ENCODE measurements around the gene ALK. TPM values are rescaled to one million over a fixed set of nuclear protein-coding genes. Genes with fewer than 3 reads are reported as not detected.

The ALK gene
- polyA plus RNA-seq, 1 of the 3 experiments (the other 2 are of a cell fraction), result 0.30 TPM

- WGBS (ENCODE audit: low lambda C conversion rate), result 7% methylated on average over 1 of the region's 1 CpG
- CTCF ChIA-PET, result no interaction called here
- H3K36me3 ChIP-seq (replicated peaks in 1 of 2; ENCODE audit: control insufficient read depth in 1 of 2, insufficient read depth in 2 of 2, low read length in 1 of 2), result no peaks in the 10 kb centered on the region
- no peak overlapping the region for H2AFZ ChIP-seq (ENCODE audit: low read depth)
- TF ChIP-seq REST (IDR thresholded peaks at IDR 0.05; ENCODE audit: low read depth, low read length) (no peak), CTCF (IDR thresholded peaks at IDR 0.05) (no peak), TCF12 (IDR thresholded peaks at IDR 0.05) (no peak), RAD21 (IDR thresholded peaks at IDR 0.05; ENCODE audit: low read length) (no peak), FOXJ3 (CRISPR knock-in tag; IDR thresholded peaks at IDR 0.05) (no peak), NFIC (IDR thresholded peaks at IDR 0.05; ENCODE audit: borderline replicate concordance) (no peak), FOXM1 (IDR thresholded peaks at IDR 0.05; ENCODE audit: low read depth) (no peak)
- H3K79me2 ChIP-seq (ENCODE audit: insufficient read depth), result no peaks in the 10 kb centered on the region
- no peaks in the 10 kb centered on the region for H3K9me2 ChIP-seq
- H3K4me2 ChIP-seq, result no peak overlapping the region
- peak overlapping the region in 1 of 2 experiments; percentile 36; a peak in 1 of 4 replicates for H3K27ac ChIP-seq (ENCODE audit: low read depth in 2 of 2, low read length in 1 of 2)
- H3F3A ChIP-seq (replicated peaks; ENCODE audit: insufficient read depth), result no peaks in the 10 kb centered on the region
- H3K9me3 ChIP-seq, result no peaks in the 10 kb centered on the region
- no peaks in the 10 kb centered on the region for H4K20me1 ChIP-seq (ENCODE audit: insufficient read depth)
- no peak overlapping the region for H3K9ac ChIP-seq
- no peaks in the 10 kb centered on the region for H3K27me3 ChIP-seq (ENCODE audit: insufficient read depth)
- no peak overlapping the region for H3K4me3 ChIP-seq (ENCODE audit: low read depth in 2 of 2, low read length in 1 of 2)
- DNase-seq, result no peak
- POLR2A ChIA-PET, result no interaction called here
- peaks cover 0 to 56% of the 10 kb centered on the region in 2 experiments; a peak in 2 of 4 replicates for H3K4me1 ChIP-seq (ENCODE audit: control insufficient read depth in 1 of 2, insufficient read depth in 2 of 2, low read depth in 1 of 2, low read length in 1 of 2)
These were observed 526.9 kb downstream of the ALK start for GRCh38 chr2:29394311-29394980.

- H4K20me1 ChIP-seq (ENCODE audit: insufficient read depth), result no peaks in the 10 kb centered on the region
- POLR2A ChIA-PET, result no interaction called here
- H3K4me1 ChIP-seq (ENCODE audit: control insufficient read depth in 1 of 2, insufficient read depth in 2 of 2, low read depth in 1 of 2, low read length in 1 of 2), result peaks cover 0 to 48% of the 10 kb centered on the region in 2 experiments; a peak in 2 of 4 replicates
- no peaks in the 10 kb centered on the region for H3K79me2 ChIP-seq (ENCODE audit: insufficient read depth)
- no peak for DNase-seq
- H3K9me2 ChIP-seq, result no peaks in the 10 kb centered on the region
- H3F3A ChIP-seq (replicated peaks; ENCODE audit: insufficient read depth), result no peaks in the 10 kb centered on the region
- no peak overlapping the region; a peak in 1 of 4 replicates for H3K27ac ChIP-seq (ENCODE audit: low read depth in 2 of 2, low read length in 1 of 2)
- no peak overlapping the region for H3K4me2 ChIP-seq
- CTCF ChIA-PET, result no interaction called here
- 38% methylated on average over 1 of the region's 1 CpG for WGBS (ENCODE audit: low lambda C conversion rate)
- H2AFZ ChIP-seq (ENCODE audit: low read depth), result no peak overlapping the region
- H3K27me3 ChIP-seq (ENCODE audit: insufficient read depth), result no peaks in the 10 kb centered on the region
- H3K9ac ChIP-seq, result no peak overlapping the region
- no peaks in the 10 kb centered on the region for H3K36me3 ChIP-seq (replicated peaks in 1 of 2; ENCODE audit: control insufficient read depth in 1 of 2, insufficient read depth in 2 of 2, low read length in 1 of 2)
- TF ChIP-seq NFIC (IDR thresholded peaks at IDR 0.05; ENCODE audit: borderline replicate concordance) (no peak), NRF1 (IDR thresholded peaks at IDR 0.05; ENCODE audit: low read depth, low read length) (no peak), MEF2A (IDR thresholded peaks at IDR 0.05; ENCODE audit: borderline replicate concordance, low read depth) (no peak)
- no peaks in the 10 kb centered on the region for H3K9me3 ChIP-seq
- H3K4me3 ChIP-seq (ENCODE audit: low read depth in 2 of 2, low read length in 1 of 2), result no peak overlapping the region
These were observed 527.7 kb downstream of the ALK start for GRCh38 chr2:29393676-29394075.
